Activated CD8-positive, alpha-beta memory T cell treated with anti-CD3 and anti-CD28 coated beads for 24 hours (primary cell): ENCODE results near the gene ADRA2C.

Source experiments
- DNase-seq: peaks from one replicate; pipeline ENCODE4 v3.0.0-alpha.2; 2020

ADRA2C gene

DNA sequence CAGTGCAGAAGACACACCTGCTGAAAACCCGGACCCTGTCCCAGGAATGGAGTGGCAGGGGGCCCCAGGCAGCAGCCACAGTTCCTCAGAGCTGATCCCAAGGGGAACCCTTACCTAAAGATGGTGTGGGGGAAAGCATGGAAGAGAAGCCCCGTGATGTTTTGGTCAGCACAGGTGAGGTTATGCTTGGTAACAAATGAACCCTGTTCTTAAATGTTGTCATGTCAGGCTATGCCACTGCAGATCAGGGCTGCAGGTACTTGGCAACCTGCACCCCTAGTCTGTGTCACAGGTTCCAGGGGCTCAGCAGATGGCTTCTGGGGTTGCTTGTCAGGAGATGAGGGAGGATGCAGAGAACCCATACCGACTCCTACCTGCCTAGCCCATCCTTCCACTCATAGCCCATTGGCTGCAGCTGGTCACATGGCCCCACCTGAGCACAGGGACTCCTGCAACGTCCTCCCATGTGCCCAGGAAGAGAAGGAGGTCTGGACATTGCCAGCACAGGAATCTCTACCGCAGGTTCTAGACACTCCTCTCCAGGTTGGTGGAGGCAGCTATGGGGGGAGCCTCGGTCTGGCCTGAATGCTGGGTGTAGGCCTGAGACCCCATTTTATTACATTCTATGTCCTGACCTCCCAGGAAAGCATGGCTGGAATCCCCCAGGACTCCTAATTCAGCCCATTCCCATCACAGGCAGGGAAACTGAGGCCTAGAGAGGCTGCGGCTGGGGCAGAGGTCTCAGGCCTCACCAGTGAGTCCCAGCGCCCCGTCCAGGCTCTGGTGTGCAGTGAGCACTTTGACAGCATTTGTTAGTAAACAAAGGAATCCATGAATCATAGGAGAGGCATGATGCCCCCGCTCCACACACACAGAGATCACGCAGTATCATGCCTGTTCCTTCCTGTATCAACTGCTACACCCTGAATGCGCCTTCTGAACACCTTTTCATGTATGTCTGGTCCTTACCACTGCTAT is 51.1 kb downstream of the ADRA2C start:
- no peak for DNase-seq
